HepG2 (cell line): Measurements from ENCODE around the gene FANCG. TPM values are rescaled to one million over a fixed set of nuclear protein-coding genes. Genes with fewer than 3 reads are reported as not detected.

Experiments used
- CERS6 ChIP-seq: sonication (generic); formaldehyde crosslinking; IDR thresholded peaks from 2 replicates; pipeline ENCODE4 v1.5.0; 2020; ENCODE audit warnings: missing genetic modification reagents
- HDAC1 ChIP-seq: sonication (generic); formaldehyde crosslinking; IDR thresholded peaks from 2 replicates; pipeline ENCODE4 v1.5.1; 2020; ENCODE audit warnings: mild to moderate bottlenecking, missing genetic modification reagents
- HNRNPL ChIP-seq: fragments of 200-400 bp; formaldehyde crosslinking; IDR thresholded peaks from 2 replicates; pipeline ENCODE4 v1.6.1; 2017; ENCODE audit warnings: mild to moderate bottlenecking, low read depth, low read length
- IRF2 ChIP-seq: IDR thresholded peaks from 2 replicates; pipeline ENCODE4 v1.6.1; 2018; ENCODE audit warnings: missing genetic modification reagents, missing compliant biosample characterization
- MTERF4 ChIP-seq: sonication (generic); formaldehyde crosslinking; IDR thresholded peaks from 2 replicates; pipeline ENCODE4 v1.8.0; 2023; ENCODE audit warnings: mild to moderate bottlenecking, missing genetic modification reagents
- MYPOP ChIP-seq: sonication (generic); formaldehyde crosslinking; IDR thresholded peaks from 2 replicates; pipeline ENCODE4 v1.8.1; 2023; ENCODE audit warnings: mild to moderate bottlenecking, moderate library complexity, missing genetic modification reagents
- RBM22 ChIP-seq: fragments of 200-400 bp; formaldehyde crosslinking; optimal IDR thresholded peaks from 2 replicates; pipeline ENCODE3; 2017; ENCODE audit warnings: mild to moderate bottlenecking, low read length, moderate library complexity
- ZBTB25 ChIP-seq: IDR thresholded peaks from 2 replicates; pipeline ENCODE4 v1.6.1; 2018; ENCODE audit warnings: missing genetic modification reagents
- ZBTB46 ChIP-seq: sonication (generic); formaldehyde crosslinking; IDR thresholded peaks from 2 replicates; pipeline ENCODE4 v1.4.0; 2020; ENCODE audit warnings: mild to moderate bottlenecking, missing genetic modification reagents, borderline replicate concordance
- ZMYM3 ChIP-seq: sonication (generic); formaldehyde crosslinking; IDR thresholded peaks from 2 replicates; pipeline ENCODE4 v1.5.1; 2020; ENCODE audit warnings: mild to moderate bottlenecking, missing genetic modification reagents
- ZMYM4 ChIP-seq: sonication (generic); formaldehyde crosslinking; IDR thresholded peaks from 2 replicates; pipeline ENCODE4 v1.8.1; 2023; ENCODE audit warnings: mild to moderate bottlenecking, missing genetic modification reagents
- ZNF407 ChIP-seq: sonication (generic); formaldehyde crosslinking; IDR thresholded peaks from one replicate; pipeline ENCODE4 v1.5.1; 2020; ENCODE audit warnings: mild to moderate bottlenecking, missing genetic modification reagents; ENCODE audit errors: not compliant biosample characterization
- ZNF7 ChIP-seq: IDR thresholded peaks from 2 replicates; pipeline ENCODE4 v1.6.1; 2016; ENCODE audit warnings: missing biosample characterization, missing genetic modification reagents
- polyA plus RNA-seq, 8 experiments: library from polyadenylated mRNA; depleted of rRNA in 3 of 8; stranded (reverse) in 7 of 8; unstranded in 1 of 8; fragments of >200 nt; fragmentation: Illumina TruSeq in 4 of 8; extraction: Trizol in 4 of 8; gene quantifications; 2 replicates each; pipeline versions ENCODE4 v1.2.1 to v1.2.3, GENCODE V29; 2011 to 2016; ENCODE audit warnings: low read depth in 4 of 8, missing spikeins in 1 of 8, mixed read lengths in 1 of 8; ENCODE audit not compliant: insufficient read depth in 1 of 8
- total RNA-seq, 5 experiments: library from RNA; depleted of rRNA; stranded (reverse); fragments of >200 nt; fragmentation: Illumina TruSeq; extraction: Trizol; gene quantifications; 2 replicates each; pipeline ENCODE4 v1.2.3, GENCODE V29; 2016; ENCODE audit warnings: low read depth in 1 of 5

The FANCG gene
- total and polyA plus RNA-seq, 2 of the 13 experiments (the other 11 are each of a cell fraction or from before 2014, with no cell fraction given) = 14.4 to 45.1 TPM

GRCh38 chr9:35102769-35103659 lies 23.3 kb upstream of the FANCG start, which contains the start of gene STOML2 (continued):
- TF ChIP-seq ZBTB46 (CRISPR knock-in tag) = no peak
- TF ChIP-seq CERS6 (CRISPR knock-in tag) = no peak
- TF ChIP-seq ZBTB25 = peak; percentile 76
- peak; percentile 58; the same call in 1 of the 2 replicates for TF ChIP-seq MYPOP (CRISPR knock-in tag)
- TF ChIP-seq ZMYM4 (CRISPR knock-in tag) = peak; percentile 86; the same call in 1 of the 2 replicates
- TF ChIP-seq ZNF407 (CRISPR knock-in tag) = no peak
- no peak for TF ChIP-seq HNRNPL
- no peak for TF ChIP-seq ZMYM3 (CRISPR knock-in tag)
- TF ChIP-seq MTERF4 = no peak
- peak; percentile 96 for TF ChIP-seq HDAC1 (CRISPR knock-in tag)
- TF ChIP-seq RBM22 = peak; percentile 94
- peak; percentile 96 for TF ChIP-seq IRF2 (CRISPR knock-in tag)
- TF ChIP-seq ZNF7 = no peak
